DMS 273 (cell line): Measurements from ENCODE around the gene TTC9B.

Source experiments
- DNase-seq: peaks from one replicate; lab custom pipeline; 2025; ENCODE audit not compliant: unreplicated experiment; lab: John Stamatoyannopoulos, UW

Gene TTC9B

DNA sequence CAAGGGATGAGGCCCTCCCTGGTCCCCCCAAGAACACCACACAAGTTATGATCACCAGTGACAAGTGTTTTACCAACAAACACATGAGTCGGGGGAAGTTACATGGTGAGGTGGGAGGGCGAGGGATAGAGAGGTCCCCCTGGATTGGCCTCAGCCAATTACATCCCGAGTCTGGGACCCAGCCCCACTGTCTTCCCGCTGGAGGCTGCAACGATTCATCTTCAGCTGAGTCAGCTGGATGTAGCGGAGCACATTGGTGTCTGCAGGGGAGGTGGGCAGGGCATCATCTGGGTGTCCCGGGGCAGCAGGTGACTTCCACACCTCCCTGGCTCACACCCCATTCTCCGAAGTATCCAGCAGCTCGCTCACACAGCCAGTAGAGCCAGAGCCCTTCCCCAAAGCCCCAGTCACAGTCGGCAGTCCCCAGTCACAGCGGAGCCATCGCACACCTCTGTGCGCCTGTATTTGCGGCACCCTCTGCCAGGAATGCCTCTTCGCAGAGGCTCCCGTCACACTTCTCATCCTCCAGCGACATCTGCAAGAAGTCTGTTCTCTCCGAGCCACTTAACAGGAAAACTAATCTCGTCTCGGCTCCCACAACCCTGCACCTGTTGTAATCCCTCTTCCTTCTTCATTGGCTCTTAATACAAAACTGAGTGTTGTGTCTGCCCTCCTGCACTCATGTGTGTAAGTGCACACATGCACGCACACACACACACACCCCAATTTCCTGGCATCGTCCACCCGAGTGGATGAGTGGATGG is 2.0 kb downstream of the TTC9B start:
- no peak for DNase-seq

DNA sequence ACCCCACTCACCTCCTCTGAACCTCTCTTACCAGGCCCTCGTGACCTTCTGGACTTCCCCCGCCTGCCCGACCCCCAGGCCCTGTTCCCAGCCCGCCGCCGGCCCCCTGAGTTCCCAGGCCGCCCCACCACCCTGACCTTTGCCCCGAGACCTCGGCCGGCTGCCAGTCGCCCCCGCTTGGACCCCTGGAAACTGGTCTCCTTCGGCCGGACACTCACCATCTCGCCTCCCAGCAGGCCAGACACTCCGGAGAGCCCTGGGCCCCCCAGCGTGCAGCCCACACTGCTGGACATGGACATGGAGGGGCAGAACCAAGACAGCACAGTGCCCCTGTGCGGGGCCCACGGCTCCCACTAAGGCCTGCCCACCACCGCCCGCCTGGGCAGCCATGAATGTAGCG is 3.2 kb downstream of the TTC9B start:
- no peak for DNase-seq

DNA sequence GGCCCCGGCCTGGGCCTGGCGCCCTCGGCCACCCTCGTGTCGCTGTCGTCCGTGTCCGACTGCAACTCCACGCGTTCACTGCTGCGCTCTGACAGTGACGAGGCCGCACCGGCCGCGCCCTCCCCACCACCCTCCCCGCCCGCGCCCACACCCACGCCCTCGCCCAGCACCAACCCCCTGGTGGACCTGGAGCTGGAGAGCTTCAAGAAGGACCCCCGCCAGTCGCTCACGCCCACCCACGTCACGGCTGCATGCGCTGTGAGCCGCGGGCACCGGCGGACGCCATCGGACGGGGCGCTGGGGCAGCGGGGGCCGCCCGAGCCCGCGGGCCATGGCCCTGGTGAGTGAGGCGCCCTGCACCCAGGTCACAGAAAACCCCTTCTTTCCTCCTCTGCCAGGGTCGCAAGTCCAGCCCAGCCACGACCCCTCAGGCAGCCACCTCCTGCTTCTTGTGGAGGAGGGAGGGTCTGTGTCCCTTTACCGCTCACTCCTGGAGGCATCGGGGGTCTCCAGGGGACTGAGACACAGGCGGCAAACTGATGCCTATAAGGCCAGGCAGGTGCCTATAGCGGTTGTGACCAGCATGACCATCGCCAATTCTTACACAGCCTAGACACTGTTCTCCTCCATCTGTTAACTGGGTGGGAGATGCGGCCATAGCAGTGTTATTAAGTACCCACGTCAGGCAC is 4.2 kb downstream of the TTC9B start:
- no peak for DNase-seq

DNA sequence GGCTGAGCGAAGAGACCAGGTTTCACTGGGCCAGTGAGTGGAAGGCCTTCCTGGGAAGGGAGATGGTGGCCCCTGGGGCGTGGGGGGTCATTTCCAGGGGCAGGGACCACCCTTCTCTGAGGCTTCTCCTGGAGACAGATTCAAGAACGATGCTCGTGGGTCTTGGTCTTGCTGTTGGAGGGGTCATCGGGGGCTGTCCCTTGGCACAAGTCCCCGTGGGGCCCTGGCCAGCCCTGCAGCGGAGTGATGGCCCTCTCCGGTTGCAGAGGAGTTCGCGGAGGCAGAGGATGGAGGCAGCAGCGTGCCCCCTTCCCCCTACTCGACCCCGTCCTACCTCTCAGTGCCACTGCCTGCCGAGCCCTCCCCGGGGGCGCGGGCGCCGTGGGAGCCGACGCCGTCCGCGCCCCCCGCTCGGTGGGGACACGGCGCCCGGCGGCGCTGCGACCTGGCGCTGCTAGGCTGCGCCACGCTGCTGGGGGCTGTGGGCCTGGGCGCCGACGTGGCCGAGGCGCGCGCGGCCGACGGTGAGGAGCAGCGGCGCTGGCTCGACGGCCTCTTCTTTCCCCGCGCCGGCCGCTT is 4.8 kb downstream of the TTC9B start:
- no peak for DNase-seq

DNA sequence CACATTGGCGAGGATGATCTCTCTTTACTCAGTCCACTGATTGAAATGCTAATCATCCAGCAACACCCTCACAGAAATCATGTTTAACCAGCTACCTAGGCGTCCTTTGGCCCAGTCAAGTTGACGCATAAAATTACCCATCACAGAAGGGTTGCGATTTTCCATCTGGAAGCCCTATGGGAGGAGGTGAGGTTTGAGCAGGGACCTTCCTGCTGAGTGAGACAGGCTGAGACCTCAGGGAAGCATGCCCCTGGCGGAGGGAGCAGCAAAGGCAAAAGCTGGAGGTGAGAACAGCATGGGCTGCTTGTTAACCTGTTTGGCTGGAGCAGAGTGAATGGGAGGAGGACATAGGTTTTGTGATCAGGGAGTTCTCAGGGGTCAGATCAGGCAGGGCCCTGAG is 7.3 kb downstream of the TTC9B start:
- no peak for DNase-seq

DNA sequence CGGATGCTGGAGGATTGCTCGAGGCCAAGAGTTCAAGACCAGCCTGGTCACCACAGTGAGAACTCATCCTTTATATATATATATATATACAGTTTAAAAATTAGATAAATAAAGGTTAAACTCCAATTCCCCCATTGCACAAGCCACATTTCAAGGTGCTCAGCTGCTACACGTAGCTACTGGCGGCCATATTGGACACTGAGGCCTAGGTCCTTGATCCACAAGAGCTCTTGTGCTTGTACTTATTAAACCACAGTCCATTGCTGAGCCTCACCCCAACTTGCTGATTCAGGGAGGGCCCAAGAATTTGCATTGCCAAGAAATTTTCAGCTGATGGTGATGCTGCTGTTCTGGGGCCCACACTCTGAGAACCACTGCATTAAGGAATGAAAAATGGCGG is 9.6 kb downstream of the TTC9B start:
- DNase-seq, result no peak

DNA sequence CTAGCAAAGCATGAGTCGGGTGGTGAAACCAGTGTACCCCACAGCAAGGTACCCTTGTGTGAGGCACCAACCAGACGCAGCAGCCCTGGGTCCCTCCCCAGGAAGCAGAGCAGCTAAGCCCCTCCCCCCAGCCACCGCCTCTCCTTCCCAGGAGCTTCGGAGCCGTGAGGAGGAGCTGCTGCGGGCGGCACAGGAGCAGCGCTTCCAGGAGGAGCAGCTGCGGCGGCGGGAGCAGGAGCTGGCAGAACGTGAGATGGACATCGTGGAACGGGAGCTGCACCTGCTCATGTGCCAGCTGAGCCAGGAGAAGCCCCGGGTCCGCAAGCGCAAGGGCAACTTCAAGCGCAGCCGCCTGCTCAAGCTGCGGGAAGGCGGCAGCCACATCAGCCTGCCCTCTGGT is 12.4 kb downstream of the TTC9B start:
- no peak for DNase-seq

DNA sequence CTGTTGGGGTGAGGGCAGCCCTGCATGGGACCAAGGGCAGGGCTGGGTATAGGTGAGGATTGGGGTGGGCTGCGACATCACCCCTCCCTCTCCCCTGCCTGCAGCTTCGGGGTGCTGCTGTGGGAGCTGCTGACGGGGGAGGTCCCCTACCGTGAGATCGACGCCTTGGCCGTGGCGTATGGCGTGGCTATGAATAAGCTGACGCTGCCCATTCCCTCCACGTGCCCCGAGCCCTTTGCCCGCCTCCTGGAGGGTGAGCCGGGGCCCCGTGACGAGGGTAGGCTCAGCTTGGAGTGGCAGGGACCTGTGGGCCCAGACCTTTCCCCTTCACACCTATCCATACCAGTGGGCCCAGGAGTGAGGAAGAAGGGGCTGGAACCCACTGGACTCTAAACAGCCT is 13.8 kb downstream of the TTC9B start:
- DNase-seq, result no peak

DNA sequence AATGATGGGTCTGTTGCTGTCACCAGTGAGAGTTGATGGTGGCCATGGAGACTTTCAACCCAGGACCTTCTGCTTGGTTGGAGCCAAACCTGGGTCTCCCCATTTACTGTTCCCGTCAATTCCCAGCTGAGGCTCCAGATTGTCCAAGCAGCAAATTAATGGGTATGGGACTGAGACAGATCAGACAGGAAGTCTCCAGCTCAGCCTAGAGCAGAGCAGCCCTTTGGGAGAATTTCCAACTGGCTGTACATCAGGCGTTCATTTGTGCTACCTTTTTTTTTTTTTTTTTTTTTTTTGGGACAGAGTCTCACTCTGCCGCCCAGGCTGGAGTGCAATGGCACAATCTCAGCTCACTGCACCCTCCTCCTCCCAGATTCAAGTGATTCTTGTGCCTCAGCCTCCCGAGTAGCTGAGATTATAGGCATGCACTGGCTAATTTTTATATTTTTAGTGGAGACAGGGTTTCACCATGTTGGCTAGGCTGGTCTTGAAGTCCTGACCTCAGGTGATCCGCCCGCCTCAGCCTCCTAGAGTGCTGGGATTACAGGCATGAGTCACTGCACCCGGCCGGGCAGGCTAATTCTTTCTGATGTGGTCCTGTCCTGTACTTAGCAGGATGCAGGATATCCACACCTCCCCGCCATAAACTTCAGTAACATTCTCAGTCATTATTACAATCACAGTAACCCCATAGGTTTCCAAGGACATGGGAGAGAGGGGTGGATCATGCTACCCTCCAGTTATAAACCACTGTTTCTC is 17.7 kb downstream of the TTC9B start:
- no peak for DNase-seq

DNA sequence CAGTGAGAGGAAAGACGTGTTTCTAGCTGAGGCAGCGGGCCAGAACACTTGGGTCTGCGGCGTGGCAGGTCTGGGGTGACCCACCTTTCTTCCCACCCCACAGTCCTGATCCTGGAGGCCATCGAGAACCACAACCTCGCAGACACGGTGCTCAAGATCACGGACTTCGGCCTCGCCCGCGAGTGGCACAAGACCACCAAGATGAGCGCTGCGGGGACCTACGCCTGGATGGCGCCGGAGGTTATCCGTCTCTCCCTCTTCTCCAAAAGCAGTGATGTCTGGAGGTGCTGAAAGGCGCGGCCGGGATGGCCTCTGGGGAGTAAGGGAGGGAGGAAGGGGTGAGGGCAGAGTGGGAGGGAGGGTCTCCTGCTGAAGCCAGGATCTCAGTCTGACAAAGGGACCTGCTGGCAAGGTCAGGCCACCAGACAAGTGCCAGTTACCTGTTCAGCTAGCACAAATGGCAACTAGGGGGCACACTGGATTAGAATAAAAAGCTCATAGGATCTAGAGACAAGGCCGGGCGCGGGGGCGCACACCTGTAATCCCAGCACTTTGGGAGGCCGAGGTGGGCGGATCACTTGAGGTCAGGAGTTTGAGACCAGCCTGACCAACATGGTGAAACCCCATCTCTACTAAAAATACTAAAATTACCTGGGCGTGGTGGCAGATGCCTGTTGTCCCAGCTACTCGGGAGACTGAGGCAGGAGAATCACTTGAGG is 19.8 kb downstream of the TTC9B start:
- no peak for DNase-seq

DNA sequence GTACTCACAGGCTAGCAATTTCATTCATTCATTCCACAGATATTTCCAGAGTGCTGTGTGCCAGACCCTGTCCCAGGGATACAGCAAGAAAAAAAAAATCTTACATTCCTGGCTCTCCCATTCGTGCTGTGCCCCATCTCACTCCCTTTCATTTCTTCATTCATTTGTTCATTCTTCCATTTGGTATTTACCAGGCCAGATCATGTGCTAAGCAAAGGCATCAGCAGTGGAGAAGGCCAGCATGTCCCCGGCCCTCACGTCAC is 24.7 kb downstream of the TTC9B start:
- no peak for DNase-seq

DNA sequence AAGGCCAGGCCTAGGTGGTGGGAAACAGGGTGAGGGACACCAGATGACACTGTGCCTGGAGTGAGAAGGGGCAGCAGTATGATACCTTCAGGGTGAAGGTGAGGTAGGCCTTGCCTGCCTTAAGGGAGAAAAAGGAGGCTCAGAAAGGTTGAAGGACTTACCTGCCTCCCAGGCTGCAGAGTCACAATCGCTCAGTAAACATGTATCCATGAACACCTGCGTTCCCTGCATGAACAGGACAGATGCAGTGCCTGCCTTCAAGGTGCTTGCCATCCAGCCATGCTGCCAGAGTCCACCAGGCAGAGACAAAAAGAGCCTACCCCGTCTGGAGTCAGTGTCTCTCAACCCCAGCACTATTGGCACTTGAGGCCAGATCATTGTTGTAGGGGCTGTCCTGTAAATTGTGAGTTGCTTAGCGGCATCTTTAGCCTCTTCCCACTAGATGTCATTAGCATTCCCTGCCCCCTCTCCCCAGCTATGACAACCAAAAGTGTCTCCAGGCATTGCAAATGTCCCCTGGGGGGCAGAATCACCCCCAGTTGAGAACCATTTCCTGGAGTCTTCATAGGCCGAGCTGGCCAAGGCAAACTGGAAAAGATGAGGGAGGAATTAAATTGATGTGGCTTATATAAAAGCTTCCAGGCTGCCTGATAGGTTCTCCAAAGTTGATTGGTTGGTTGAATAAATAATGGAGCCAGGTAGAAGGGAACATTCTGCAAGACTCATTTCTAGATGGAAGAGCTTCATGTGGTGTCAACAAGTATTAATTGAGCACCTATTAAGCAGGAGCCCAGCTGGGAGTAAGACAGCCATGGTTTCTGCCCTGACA is 25.2 kb downstream of the TTC9B start:
- no peak for DNase-seq

DNA sequence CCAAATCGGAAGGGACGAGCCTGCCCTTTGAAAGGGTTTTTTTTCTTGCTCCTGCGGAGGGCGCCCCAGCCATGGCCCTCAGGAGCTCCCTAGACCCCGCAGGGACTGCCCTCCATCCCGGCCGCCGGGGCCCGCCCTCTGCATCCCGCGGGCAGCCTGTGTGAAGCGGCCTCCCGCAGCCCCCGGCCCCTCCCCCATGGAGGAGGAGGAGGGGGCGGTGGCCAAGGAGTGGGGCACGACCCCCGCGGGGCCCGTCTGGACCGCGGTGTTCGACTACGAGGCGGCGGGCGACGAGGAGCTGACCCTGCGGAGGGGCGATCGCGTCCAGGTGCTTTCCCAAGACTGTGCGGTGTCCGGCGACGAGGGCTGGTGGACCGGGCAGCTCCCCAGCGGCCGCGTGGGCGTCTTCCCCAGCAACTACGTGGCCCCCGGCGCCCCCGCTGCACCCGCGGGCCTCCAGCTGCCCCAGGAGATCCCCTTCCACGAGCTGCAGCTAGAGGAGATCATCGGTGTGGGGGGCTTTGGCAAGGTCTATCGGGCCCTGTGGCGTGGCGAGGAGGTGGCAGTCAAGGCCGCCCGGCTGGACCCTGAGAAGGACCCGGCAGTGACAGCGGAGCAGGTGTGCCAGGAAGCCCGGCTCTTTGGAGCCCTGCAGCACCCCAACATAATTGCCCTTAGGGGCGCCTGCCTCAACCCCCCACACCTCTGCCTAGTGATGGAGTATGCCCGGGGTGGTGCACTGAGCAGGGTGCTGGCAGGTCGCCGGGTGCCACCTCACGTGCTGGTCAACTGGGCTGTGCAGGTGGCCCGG is 26.1 kb downstream of the TTC9B start:
- peak; percentile 60 for DNase-seq

DNA sequence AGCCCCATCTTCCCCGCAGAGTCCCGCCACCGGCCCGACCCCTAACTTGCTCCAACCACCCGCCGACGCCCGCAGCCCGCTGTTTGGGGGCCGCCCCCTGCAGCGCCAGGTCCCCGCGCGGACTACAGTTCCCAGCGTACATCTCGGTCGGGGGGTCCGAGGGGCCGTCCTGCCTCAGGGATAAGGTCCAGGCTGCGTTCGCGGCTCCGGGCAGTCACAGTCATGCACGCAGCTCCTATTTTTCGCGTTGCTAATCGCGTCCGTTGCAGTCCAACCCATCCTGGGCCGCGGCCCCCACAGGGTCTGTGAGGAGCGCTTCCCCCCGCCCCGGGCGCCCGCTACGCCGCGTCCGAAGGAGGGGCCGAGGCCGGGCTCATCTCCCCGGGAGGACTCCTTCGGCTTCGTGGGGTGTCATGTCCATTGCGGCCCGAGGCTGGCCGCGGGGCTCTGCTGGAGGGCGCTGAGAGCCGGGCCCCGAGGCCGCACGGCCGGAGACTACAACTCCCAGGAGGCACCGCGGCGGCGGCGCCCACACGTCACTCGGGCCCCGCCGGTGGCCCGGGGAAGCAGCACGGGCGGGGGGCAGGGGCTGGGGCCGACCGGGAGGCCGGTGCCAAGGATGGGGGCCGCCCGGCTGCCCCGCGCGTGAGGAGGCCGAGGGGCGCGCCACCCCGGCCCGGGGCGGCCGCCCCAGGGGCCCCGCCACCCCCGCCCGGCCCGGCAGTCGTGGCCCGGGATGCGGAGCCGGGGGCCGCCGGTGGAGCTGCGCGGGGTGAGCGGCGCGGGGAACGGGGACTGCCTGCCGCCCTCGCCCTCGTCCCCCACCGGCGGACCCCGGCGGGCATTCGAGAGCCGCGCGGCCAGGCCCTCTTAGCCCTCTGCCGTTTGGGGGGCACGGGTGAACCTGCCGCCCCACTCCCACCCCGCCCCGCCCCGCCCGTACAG is 27.0 kb downstream of the TTC9B start, which contains the start of gene MAP3K10:
MAP3K10 (plus strand) TSS at position 536 of the 945 bp plus-strand sequence. CDS start 606 bp downstream, outside the sequence.
- peak; percentile 85 for DNase-seq

DNA sequence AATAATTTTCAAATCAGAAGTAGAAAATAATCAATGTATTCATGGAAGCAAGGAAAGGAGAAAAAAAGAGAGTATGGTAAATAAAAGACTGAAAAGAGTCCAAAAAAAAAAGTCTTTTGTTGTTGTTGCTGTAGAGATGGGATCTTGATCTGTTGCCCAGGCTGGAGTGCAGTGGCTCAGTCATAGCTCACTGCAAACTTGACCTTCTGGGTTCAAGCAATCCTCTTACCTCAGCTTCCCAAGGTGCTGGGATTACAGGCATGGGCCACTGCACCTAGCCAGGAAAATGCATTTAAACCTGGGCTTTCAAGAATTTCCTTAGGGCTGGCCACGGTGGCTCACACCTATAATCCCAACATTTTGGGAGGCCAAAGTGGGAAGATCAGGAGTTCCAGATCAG is 33.9 kb downstream of the TTC9B start:
- no peak for DNase-seq

DNA sequence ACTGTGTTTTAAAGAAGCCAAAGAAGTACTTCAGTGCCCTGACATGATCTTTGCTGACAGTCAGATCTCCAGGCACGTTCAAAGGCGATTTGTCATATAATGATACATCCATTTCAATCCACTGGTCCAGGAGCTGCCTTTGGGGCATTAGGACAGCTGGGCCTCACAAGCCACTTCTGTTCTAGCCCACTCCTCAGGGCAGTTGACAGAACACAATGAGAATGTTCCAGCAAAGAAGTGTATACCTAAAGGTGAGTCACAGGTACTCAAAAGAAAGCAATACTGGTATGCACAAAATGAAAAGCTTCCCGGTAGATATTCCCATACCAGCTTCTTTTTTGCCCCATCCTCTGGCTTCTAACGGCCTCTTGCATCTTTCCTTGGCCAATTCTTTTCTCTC is 39.4 kb downstream of the TTC9B start:
- DNase-seq, result no peak

DNA sequence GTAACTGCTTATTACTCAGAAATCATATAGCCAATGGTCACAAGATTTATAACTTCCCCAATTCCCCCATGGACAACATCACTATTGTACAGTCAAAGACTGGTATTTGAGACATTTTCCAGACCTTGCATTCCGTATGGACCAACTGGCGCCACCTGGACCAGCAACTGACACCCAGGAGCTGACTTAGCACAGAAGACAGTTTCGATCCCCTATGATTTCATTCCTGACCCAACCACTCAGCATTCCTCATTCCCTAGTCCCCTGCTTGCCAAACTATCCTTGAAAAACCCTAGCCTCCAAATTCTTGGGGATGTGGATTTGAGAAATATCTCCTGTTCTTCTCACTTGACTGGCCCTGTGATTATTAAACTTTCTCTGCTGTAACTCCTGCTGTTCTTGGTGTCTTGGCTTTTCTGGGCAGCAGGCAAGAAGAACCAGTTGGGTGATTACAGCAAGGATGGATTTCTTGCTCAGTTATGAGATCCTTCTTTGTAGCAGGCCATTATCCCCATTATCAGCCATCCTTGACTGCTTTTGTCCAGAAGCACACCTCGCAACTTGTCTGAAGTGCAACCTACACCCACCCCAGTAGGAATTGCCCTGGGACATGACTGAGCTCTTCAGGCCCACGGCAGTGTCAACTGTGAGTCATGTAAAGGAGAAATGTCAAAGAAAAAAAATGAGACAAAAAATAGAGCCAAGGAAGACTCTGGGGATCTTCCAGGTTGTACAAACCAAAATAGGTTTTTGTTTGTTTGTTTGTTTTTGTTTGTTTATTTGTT is 40.7 kb downstream of the TTC9B start:
- DNase-seq, result no peak

DNA sequence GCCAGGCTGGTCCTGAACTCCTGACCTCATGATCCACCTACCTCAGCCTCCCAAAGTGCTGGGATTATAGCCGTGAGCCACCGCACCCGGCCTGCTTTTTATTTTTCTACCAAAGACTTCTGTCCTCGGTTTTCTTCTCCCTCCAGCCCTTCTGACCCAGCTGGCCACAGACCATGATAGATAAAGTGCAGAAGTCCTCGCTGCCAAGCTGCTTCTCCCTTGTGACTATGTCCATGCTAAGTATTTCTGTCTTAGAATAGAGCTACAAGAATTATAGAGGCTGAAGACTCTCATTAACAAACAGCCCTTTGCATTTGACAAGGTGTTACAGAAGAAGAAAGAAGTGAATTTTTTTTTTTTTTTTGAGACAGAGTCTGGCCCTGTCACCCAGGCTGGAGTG is 42.4 kb downstream of the TTC9B start:
- DNase-seq, result no peak
